HG03025 (cell line): Measurements from ENCODE around the gene GARNL3.

Experiments
- ATAC-seq: cut with Tn5 transposase; IDR thresholded peaks from one replicate; pipeline ENCODE4 v1.9.1; 2021; ENCODE audit warnings: mild to moderate bottlenecking, moderate library complexity; ENCODE audit not compliant: unreplicated experiment, low FRiP score

GARNL3 gene

DNA sequence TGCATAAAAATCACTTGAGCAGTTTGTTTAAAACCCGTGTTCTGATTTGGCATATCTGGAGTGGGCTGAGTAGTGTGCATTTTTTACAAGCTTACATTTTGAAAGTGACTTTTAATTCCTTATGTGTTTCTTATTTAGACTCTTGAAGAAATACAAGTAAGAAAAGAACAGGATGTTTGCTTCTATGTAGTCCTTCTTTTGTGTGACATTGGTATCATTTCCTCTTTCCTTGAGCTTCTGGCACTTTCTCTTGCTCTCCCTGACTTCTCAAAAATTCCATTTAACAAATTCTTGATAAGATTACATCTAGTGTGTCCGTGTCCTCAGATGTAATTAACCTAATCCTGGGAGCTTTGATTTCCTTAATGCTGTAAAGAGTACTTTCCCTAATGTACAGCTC, 12.5 kb downstream of the GARNL3 start:
- no peak for ATAC-seq

GRCh38 chr9:127277770-127278169, 13.2 kb downstream of the GARNL3 start:
- ATAC-seq = no peak

DNA sequence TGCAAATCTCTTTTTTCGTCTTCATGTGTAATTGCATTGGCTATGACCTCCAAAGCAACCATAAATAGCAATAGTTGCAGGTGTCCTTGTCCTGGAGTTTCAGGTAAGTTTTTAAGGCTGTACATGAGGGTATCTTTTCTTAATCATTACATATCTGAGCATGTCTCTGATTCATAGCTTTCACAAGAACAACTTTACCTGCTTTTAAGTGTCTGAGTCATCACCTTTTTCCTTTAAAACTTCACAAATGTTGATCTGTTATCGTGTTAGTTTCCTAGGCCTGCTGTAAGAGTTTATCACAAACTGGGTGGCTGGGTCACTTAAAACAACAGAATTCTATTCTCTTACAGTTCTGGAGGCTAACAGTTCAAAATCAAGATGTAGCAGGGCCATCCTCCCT, 13.8 kb downstream of the GARNL3 start:
- ATAC-seq = no peak

- no peak for ATAC-seq
Observed at GRCh38 chr9:127279717-127280285, 15.2 kb downstream of the GARNL3 start.

GRCh38 chr9:127280880-127281660, 16.5 kb downstream of the GARNL3 start:
- no peak for ATAC-seq

GRCh38 chr9:127281891-127282290, 17.3 kb downstream of the GARNL3 start:
- no peak for ATAC-seq

DNA sequence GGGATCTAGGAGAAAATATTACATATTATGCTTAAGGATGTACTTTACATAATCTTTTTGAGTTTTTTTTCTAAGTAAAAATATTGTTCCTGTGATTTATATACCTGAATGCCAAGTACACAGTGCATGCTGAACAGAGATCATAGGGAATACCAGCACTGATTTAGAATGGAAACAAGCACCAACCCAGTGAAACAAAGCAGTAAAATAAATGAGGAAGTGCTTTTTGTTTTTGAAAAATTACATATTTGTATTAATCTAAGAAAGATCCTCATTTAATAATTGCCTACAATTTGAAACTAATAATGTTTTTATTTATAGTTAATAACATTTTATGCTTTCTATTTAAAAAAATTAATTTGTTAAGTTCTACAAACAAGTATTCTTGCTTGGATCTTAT, 18.0 kb downstream of the GARNL3 start:
- ATAC-seq = no peak

GRCh38 chr9:127283135-127283534, 18.6 kb downstream of the GARNL3 start:
- ATAC-seq = no peak

GRCh38 chr9:127283917-127284497, 19.4 kb downstream of the GARNL3 start:
- no peak for ATAC-seq

DNA sequence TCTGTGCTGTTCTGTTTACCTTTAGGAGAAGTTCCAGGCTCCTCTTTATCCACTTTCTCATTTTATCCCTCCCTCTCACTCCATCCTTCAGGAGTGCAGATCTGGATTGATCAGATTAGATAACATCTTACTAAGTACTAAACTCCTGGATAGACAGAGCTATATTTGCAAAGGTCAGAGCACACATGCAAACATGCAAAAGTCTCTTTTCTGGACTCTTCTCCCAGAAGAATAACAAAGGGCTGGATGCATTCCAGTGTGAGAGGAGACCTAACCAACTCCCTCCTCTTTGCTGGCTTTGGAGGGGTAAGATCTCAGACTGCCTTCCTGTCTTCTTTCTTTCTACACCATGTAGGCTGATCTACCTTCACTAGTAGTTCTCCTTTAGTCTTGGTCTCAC, 21.4 kb downstream of the GARNL3 start:
- ATAC-seq = no peak

GRCh38 chr9:127290561-127291065, 26.0 kb downstream of the GARNL3 start:
- ATAC-seq = no peak

DNA sequence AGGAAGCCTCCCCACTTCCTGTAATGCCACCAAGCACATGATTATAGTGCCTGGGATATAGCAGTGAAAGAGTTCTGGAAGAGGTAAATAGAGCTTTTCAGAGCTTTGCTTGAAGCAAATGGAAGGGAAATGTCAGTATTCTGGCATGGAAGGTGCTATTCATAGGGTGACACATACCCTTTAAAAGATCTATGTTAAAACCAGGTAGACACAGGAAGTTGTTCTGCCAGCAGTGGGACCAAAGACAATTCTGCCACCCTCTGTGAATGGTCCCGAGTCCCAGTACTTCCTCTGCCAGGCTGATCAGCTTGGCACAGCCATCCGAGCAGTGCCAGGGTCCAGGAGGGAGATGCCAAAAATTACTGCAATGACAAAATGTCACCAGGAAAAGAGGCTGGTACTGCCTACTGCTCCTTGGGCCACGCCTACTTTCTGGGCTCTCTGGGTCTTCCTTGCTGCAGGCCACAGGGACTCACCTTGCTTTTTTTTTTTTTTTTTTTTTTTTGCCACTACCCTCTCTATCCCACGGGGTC, 26.7 kb downstream of the GARNL3 start:
- ATAC-seq = no peak

- no peak for ATAC-seq
Observed at GRCh38 chr9:127292415-127292814, 27.8 kb downstream of the GARNL3 start.

GRCh38 chr9:127293328-127293727, 28.8 kb downstream of the GARNL3 start:
- ATAC-seq = no peak

DNA sequence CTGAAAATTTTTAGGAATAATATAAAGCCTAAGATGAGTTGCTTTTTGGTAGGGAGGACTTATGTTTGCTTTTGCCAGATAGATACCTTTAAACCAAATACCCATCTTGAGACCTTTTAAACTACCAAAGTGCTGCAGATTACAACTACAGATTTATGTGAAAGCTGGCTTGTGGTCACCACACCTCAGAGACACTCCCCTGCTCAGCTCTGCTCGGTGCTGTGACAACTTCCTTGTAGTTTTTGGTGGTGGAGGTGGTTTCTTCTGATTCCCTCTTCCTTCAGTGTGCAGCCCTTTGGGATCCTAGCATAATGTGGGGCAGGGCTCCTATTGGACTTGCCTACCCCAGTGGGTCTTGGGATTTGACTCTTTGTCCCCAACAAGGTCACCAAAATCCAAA, 29.2 kb downstream of the GARNL3 start:
- no peak for ATAC-seq

DNA sequence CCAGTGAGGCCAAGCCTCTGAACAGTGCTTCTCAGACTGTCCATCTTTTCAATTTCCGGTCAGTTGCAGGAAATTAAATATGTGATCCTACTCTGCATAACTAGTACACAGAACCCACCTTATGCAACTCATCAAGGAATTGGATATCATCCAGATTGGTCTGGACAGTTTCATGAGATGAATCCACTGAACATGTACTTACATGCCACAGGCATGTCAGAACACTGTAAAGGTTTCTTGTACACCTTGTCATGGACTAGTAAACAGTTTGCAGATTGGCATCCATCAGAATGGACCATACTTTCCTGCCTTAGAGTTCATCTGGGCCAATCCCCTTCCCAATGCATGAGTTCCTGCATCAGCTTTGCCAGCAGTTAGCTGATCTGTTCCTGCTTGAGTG, 30.4 kb downstream of the GARNL3 start:
- no peak for ATAC-seq

GRCh38 chr9:127300886-127301447, 36.4 kb downstream of the GARNL3 start:
- no peak for ATAC-seq

GRCh38 chr9:127303830-127304229, 39.3 kb downstream of the GARNL3 start:
- no peak for ATAC-seq

- ATAC-seq = no peak
Observed at GRCh38 chr9:127305206-127305837, 40.7 kb downstream of the GARNL3 start.

DNA sequence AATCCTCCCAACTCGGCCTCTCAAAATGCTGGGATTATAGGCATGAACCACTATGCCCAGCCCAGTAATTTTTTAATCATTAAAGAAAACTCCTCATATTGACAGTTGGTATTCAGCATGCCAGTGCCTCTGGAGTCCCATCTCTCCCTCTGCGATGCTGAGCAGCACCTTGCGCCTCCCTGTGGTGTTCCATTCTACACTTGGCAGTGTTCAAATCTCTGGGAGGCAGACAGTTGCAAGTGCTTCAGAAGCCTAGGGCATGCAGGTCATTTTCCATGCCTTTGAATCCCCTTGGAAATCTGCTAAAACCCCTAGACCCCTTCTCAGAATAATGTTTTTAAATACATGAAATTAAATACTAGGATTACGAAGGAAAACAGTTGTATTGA, 41.3 kb downstream of the GARNL3 start:
- ATAC-seq = no peak

- no peak for ATAC-seq
Observed at GRCh38 chr9:127307802-127308201, 43.2 kb downstream of the GARNL3 start.
